ENCODE data around the gene RHNO1.

RHNO1 gene

GRCh38 chr12:2877047-2877952 is at the start of gene RHNO1, which contains the start of gene FOXM1:
TSS of gene RHNO1 (plus strand) at chr12:2877223. CDS start at chr12:2885367, 8,144 bp downstream.
TSS of gene FOXM1 (minus strand) at chr12:2877174. CDS start at chr12:2874478, 2,696 bp downstream.
- FAIRE-seq: no peak

- no peak for FAIRE-seq
Observed at GRCh38 chr12:2829275-2829674, 47.7 kb upstream of the RHNO1 start.

GRCh38 chr12:2832550-2833127 is 44.4 kb upstream of the RHNO1 start:
- FAIRE-seq: no peak

GRCh38 chr12:2833327-2833726 is 43.7 kb upstream of the RHNO1 start:
- no peak for FAIRE-seq

- FAIRE-seq: no peak
Observed at GRCh38 chr12:2833810-2834209, 43.2 kb upstream of the RHNO1 start.

GRCh38 chr12:2834581-2835491 is 42.2 kb upstream of the RHNO1 start, which contains the start of gene NRIP2:
TSS of gene NRIP2 (minus strand) at chr12:2835035. CDS start at chr12:2834983, 52 bp downstream.
- FAIRE-seq: no peak

- no peak for FAIRE-seq
Observed at GRCh38 chr12:2835691-2836403, 41.2 kb upstream of the RHNO1 start.

GRCh38 chr12:2836574-2836973 is 40.4 kb upstream of the RHNO1 start:
- FAIRE-seq: no peak

GRCh38 chr12:2841056-2841650 is 35.9 kb upstream of the RHNO1 start:
- no peak for FAIRE-seq

GRCh38 chr12:2842948-2843347 is 34.1 kb upstream of the RHNO1 start:
- no peak for FAIRE-seq

- no peak for FAIRE-seq
Observed at GRCh38 chr12:2844786-2845185, 32.2 kb upstream of the RHNO1 start.

- no peak for FAIRE-seq
Observed at GRCh38 chr12:2845280-2845679, 31.7 kb upstream of the RHNO1 start.

- FAIRE-seq: no peak
Observed at GRCh38 chr12:2851931-2852330, 25.1 kb upstream of the RHNO1 start.

- no peak for FAIRE-seq
Observed at GRCh38 chr12:2853626-2854025, 23.4 kb upstream of the RHNO1 start.

- FAIRE-seq: no peak
Observed at GRCh38 chr12:2854669-2855453, 22.2 kb upstream of the RHNO1 start.

- no peak for FAIRE-seq
Observed at GRCh38 chr12:2855546-2855945, 21.5 kb upstream of the RHNO1 start.

- no peak for FAIRE-seq
Observed at GRCh38 chr12:2856051-2856450, 21.0 kb upstream of the RHNO1 start.

- FAIRE-seq: no peak
Observed at GRCh38 chr12:2857021-2857431, 20.0 kb upstream of the RHNO1 start, which contains the start of gene TEX52. TSS of gene TEX52 (minus strand) at chr12:2857039. CDS start at chr12:2857026, 13 bp downstream.

- no peak for FAIRE-seq
Observed at GRCh38 chr12:2857576-2857975, 19.4 kb upstream of the RHNO1 start.

GRCh38 chr12:2858334-2858733 is 18.7 kb upstream of the RHNO1 start:
- FAIRE-seq: no peak

GRCh38 chr12:2858944-2859421 is 18.0 kb upstream of the RHNO1 start:
- no peak for FAIRE-seq

Data from islet of Langerhans (tissue), 1 donor.